GM11168 (cell line): Measurements from ENCODE around the gene RFLNA.
"Not testable (repeated sequence)": the region's sequence is repeated elsewhere in the genome, so short reads cannot be mapped to it uniquely, and the experiment has no call there.

Source experiments
- in situ Hi-C: fragments of 300-500 bp; cut with MboI; formaldehyde crosslinking; loops from one replicate; pipeline ENCODE4 v1.12.0; 2022; ENCODE audit warnings: low sequenced_read_pairs; ENCODE audit not compliant: unreplicated experiment

RFLNA gene

DNA sequence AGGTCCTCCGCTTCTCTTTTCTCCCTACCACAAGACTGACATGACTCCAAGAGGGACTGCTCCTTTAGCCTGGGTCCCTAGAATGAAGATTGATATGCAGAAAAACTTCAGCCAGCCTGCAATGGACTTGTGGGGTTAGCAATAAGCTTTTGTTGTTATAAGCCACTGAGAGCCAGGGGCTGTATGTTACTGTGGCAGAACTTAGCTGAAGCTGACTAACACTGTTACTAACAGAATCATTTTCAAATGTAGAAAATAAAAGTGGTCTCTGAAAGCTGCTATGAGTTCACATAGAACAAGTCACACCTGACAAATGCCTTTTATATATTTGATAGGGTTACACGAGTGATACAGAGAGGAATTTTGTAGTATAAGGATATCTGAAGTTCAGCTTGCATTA, 13.6 kb upstream of the RFLNA start:
- in situ Hi-C loops = no loop called here

DNA sequence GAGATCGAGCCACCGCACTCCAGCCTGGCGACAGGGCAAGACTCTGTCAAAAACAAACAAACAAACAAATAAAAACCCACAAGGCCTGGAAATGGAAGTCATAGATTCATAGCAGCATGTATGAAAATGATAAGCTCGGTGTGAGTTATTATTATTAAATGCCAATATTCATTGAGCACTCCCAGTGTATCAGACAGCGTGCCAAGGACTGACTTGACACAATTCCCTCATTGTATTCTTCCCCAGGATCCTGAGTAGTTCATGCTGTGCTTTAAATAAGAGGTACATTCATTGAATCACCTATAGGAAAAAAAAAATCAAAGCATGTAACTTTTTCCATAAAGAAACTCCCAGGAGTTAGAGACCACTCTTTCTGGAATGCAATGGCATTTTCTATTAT, 12.6 kb upstream of the RFLNA start:
- in situ Hi-C loops = no loop called here

DNA sequence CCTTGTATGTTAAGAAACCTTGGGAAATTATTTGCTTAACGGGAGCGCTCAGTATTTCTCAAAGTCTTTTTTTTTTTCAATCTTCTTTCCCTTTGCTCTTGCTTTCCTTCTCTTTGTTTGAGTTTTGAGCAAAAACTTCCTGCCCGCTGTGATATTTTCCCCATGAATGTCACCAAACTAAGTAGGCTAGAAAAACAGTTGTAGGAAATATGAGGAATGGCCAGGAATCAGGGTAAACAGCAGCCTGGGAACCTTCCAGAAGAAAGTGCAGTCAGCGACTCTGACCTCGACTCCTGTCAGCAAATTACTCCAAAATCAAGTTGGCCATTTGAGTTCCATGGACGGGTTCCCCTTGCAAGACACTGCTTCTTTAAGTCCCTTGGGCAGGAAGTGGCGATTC, 11.6 kb upstream of the RFLNA start:
- in situ Hi-C loops = no loop called here

DNA sequence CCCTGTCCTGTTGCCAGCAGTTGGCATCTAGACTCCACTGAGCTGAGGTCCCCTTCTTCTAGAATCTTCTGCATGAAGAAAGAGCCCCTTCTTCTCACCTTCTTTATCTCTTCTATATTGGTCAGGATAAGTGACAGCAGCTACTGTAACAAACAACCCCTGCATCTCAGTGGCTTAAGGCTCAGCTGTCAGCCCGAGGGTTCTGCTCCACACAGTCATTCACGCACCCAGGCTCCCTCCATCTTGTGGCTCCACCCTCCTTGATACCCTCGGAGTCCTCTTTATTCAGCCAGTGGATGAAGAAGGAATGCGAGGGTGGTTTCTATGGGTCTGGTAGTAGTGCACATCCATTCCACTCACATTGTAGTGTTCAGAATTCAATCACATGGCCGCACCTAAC, 10.5 kb upstream of the RFLNA start:
- in situ Hi-C loops = no loop called here

DNA sequence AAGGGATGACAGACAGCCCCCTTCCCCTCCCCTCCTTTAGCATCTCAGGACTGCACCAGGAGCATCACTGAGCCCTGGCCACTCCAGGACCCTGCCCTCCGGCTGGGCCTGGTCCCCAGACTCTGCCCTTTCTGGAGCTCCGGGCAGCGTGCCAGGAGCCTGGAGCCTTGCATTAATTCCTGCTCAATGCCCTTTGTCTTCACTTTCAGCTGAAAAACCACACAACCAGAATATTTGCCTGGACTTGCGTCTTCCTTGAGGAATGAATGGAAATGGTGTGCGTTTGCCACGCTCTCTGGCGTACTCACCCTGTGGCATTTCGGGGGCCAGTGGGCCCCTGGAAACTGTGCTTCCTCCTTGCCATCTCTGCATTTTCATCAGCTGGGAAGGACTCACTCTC, 8.5 kb upstream of the RFLNA start:
- in situ Hi-C loops = no loop called here

DNA sequence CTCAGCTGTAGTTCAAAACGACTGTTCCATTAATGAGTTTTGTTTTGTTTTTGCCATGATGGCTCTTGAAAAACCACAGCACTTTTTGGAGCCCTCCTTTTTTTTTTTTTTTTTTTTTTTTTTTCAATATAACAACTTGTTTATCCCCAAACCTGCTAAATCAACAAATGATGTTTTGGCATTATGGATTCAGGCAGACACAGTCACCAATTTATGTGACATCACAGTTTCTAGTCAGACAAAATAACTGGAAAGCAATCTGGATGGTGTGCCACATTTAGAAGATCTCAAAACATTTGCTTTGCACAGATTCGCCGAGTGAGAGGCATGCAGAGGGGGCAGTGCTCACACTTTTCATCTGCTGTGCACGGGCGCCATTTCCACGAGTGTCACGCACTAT, 7.9 kb upstream of the RFLNA start:
- in situ Hi-C loops = no loop called here

DNA sequence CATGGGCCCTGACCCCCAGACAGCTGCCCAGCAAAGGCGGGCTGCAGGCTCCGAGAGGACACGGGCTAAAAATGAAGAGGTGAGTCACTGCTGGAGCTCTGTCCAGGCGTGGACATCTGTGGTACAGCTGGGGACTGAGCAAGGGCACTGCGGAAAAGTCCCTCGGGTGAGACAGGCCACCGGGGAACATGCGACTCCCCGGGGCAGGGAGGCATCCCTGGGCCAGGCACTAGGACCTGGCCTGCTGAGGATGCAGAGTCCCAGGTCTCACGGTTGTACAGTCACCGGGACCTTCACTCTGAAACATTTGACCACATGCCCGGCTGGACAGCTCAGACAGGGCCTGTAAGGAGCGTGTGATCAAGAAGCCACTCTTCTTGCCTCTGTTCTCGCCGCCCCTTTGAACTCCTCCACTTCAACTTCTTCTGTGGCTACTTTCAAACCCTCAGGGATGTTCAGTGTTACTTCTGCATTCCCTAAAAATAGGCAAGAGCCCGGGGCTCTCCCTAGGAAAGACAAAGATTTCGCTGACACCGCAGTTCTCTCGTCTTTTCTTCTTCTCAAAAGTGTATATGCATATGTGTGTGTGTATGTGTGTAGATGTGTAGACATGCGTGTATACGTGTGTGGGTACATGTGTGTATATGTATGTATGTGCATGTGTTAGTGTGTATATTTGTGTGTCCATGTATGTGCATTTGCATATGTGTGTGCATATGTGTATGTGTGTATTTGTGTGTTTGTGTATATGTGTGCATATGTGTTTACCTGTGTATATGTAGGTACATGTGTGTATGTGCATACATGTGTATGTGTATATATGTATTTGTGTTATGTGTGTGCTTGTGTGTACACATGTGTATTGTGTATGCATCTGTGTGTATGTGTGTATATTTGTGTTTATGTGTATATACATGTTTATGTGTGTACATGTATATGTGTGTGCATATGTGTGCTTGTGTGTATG, 5.0 kb upstream of the RFLNA start:
- in situ Hi-C loops = no loop called here

DNA sequence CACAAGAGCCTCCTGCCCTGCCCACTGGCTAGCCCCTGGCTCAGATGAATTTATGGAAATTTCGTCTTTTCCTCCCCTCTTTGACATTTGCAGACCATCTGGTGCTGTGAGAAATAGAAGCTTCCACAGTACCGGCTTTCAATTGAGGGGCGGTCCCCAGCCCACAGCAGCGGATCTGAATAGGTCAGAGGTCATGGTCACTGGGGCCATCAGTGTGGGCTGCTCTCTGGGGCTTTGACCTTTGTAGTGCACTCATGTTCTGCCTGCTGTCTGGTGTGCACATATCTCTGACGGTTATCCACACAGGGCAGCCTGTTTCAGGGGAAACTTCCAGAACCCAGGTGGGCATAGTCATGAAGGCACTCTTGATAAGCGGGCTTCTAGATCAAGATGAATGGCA, 2.5 kb upstream of the RFLNA start:
- in situ Hi-C loops = no loop called here

DNA sequence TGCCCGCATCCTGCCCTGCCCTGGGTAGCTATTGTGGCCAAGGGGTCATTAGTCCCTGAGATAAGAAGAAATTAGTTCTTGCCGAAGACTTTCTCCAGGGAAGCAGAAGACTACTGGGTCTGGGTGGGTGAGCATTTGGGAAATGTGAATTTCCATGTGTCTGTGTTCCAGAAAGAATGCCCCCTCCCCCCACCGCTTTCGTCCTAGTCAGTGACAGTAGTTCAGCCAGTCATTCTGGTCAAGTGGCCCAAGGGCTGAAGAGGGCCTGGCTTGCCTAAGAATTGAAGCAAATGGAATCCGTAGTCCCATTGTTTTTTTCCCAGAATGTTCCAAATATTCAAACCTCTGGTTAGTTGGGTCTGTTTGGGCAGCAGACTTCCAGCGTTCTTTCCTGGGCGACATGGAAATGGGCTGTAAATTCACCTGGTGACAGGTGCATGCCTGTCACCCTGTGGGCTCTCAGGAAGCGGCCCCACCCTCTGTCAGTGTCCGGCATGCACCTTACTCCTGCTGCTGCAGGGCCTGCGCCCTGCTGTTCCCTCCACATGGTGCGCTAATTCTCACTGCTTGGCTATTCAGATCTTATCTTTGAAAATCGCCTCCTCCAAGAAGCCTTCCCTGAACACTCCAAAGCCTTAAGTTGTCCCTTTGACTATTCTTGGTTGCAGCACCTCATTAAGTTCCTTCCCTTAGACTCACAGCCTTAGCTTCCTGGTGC, 1.4 kb upstream of the RFLNA start:
- in situ Hi-C loops = no loop called here

DNA sequence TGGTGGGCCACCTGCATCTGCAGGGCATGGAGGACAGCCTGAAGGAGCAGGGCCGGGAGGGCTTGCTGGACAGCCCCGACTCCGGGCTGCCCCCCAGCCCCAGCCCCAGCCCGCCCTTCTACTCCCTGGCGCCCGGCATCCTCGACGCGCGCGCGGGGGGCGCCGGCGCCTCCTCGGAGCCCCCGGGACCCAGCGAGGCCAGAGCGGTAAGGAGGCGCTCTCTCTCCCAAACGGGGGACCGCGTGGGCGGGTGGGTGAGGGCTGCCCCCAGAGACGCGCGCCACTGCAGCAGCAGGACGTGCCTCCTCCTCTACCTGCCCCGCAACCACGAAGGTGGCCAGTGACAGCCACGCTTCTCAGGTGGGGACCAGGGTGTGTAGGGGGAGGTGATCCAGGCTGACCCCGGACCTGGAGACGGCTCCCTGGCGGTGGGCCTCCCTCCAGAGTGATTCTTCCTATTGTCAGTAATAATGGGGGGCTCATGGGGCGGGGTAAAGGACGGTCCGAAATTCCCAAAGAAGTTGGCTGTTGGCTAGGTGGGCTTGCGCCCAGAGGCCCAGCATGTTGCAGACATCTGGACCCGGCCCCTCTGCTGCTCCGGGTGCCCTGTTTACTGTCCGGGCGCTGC, 652 bp downstream of the RFLNA start:
- in situ Hi-C loops = no loop called here

DNA sequence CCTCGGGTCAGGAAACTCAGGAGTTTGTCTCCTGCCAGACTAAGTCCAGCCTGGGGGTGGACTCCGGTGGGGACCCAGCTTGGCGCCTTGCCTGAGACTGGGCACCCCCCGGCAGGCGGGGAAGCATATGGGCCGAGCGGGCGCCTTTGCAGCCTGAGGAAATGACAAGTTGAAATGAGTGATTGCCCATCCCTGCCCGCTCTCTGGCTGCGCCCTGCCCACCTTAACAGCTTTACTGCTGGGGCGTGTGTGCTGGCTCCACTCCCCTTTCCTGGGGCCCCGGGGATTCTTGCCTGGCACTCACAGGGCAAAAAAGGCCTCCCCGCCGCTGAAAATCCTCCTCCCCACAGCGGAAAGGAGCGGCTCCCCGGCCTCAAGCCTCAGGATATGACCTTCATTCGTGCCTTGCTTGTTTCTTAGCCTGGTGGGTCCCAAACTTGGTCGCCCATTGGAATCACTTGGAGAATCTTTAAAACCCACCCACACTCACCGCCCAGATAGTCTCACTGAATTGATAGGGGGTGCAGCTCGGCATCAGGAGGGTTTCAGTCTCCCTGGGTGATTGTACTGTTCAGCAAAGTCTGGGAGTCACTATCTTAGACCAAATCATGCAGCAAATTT, 1.5 kb downstream of the RFLNA start:
- in situ Hi-C loops = no loop called here

DNA sequence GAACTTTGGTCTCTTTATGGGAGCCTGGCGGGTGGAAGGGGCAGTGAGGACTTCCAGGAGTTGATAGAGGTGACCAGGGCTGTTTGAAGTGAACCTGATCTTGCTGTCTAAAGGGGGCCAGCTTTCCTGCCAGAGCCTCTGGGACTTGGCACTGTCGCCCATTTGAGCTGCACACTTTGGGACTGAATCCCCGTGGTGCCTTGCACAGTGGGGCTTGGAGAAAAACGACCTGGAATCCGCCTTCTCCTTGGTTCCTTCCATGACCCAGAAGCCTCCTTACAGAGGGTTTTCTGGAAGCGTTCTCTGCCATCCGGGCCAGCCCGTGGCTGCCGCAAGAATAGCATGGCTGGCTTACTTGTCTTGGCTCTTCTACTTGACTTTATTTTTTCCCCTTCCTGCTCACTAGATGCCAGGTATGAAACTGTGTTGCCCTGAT, 2.0 kb downstream of the RFLNA start:
- in situ Hi-C loops = no loop called here

DNA sequence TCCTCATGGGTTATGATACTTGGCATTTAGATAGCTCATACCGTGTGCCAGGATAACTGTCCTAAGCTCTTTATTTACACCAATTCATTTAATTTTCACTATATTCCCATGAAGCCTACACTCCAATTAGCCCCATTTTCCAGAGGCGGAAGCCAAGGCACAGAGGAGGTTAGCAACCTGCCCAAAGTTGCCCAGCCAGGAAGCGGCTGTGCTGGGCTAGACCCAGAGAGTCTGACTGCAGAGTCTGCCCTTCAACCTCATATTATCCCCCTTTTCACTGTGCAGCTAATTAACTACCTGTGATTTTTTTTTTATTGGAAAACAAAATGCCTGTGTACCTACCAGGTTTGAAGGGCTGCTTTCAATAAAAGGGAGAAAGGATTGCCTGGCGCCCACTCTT, 2.5 kb downstream of the RFLNA start:
- in situ Hi-C loops = no loop called here

DNA sequence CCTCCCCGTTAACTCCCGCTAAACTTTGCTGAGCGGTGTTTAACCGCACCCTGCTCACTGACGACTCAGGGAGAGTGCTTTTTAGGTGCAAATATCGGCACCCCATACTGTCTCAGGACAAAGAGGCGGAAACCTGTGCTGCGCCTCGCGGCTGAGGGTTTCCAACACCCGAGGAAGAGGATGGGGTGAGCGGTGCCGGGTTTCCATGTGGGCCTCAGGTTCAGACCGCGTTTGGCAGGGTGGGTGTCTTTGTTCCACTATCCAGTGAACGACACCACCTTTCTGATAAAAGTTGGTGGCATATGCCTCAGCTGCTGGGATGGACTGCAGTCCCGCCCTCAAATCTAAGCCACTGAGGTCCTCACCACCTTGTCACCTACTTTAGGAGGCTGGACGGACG, 3.0 kb downstream of the RFLNA start:
- in situ Hi-C loops = no loop called here

DNA sequence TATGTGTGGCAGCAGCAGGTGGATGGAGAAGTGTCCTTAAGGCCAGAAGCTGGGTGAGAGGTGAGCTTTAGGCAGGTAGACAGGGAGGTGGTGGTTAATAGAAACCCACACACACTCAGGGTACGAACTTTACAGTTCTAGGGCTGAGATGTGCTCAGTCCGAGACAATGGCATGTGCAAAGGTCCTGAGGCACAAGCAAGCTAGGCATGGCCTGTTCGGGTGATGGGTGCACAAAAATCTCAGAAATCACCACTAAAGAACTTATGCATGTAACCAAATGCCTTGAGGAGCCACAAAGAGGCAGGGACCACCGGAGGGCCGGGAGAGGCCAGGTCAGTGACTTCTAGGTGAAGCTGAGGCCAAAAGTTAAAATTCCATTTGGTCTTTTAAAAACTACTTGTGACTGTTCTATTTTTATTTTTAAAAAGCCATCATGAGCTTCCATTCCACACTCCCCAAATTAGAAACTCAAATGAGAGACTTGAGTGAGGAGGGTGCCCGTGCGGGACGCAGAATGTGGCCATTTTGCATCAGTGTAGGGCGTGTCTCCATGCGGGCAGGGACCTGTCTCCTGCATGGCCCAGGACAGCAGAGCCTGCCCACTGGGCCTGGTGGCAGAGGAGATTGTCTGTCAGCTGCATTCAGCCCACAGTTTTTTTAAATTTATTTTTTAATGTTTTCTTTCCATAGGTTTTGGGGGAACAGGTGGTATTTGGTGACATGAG, 4.0 kb downstream of the RFLNA start:
- in situ Hi-C loops = no loop called here

DNA sequence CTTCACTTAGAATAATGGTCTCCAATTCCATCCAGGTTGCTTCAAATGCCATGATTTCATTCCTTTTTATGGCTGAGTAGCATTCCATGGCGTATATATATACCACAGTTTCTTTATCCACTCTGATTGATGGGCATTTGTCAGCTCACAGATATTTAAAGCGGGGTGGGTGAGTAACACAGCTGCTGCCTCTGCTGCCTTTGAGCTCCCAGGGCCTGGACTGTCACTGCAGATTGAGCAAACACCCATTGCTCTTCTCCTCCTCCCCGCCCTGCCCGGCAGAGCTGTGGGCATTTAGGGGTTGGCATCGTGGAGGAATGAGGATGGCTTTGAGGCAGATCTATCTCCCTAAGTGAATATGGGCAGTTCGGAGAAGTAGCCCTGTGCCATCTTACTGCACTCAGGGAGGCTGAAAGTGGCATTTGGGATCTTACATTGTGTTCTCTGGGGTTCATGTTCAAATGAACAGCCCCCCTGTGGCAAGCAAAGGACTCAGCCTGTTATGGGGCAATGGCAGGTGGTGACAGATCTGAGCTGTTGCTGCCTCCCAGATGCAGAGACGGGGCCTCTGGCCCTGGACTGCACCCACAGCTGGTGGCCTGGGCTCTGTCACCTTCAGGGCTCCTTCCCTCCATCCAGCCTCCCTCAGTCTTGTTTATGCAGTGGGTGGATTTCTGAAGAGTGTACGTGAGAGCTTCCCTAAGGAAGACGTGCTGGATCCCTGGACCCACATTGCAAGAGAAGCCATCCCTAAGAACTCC, 4.9 kb downstream of the RFLNA start:
- in situ Hi-C loops = no loop called here

DNA sequence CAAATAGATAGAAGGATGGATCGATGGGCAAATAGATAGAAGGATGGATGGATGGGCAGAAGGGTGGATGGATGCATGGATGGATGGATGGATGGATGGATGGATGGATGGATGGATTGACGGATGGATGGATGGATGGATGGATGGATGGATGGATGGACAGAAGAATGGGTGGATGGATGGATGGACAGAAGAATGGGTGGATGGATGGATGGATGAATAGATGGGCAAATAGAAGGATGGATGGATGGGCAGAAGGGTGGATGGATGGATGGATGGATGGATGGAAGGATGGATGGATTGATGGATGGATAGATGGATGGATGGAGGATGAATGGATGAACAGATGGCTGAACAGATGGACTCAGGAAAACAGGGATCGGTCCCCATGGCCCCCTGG, 5.8 kb downstream of the RFLNA start:
- in situ Hi-C loops = not testable (repeated sequence)

DNA sequence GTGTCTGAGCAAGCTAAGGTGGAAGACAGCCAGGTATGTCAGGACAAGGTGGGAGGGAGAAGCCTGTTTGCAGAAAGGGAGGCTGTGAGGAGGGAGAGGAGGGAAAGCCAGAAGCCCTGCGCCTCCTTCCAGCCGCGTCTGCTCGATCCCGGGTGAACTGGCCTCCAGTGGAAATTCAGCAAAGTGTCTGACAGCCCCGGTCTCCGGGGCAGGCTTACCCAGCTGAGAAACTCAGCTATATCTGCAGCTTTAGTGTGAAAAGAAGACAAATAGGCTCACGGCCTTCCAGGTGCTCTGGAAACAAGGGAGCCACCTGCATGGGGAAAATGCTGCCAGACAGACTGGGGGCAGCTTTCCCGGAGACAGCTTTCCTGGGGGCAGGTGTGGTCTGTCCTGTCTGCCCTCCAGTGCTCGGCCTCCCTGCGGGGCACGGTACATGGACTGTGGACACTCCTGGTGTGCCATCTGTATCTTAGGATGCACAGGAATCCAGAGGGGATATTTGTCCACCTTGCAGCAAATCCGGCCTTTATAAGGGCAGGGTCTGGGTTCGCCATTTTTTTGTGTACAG, 6.3 kb downstream of the RFLNA start:
- in situ Hi-C loops = no loop called here

DNA sequence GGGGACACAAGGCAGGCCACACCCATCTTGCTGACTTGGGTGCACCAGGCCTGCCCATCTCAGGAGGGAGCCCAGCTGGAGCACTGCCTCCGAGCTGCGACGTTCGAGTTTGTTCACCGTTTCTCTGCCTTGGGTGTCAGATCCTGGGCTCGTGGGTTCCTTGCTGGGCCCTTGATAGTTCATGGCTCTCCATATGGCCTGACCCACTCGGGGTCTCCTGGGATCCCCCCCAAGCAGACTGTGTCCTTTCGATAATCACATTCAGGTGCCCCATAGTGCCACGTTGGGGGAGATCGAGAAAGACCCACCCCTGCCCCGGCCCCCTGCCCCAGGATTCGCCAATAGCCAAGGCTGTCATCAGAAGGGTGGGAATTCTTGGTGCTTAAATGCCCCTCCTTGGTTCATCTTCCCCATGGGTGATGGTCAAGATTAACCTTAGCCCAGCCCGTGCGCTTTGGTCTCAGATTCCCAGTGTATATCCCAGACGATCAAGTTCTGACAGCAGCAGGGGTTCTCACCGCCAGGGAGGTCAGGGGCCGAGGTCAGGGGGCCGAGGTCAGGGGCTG, 7.4 kb downstream of the RFLNA start:
- in situ Hi-C loops = no loop called here
